Neural progenitor cell (in vitro differentiated cells): ENCODE measurements around the gene PAPOLB. TPM values are rescaled to one million over a fixed set of nuclear protein-coding genes. Genes with fewer than 3 reads are reported as not detected.

Source experiments
- DNase-seq: peaks from one replicate; pipeline ENCODE4 v3.0.0-alpha.2; 2016; ENCODE audit warnings: low spot score
- H2AFZ ChIP-seq: fragments of 200-600 bp; sonication (generic); replicated peaks from 2 replicates; pipeline ENCODE4 v1.6.1; 2016; ENCODE audit warnings: antibody characterized with exemption
- H3F3A ChIP-seq: fragments of 200-600 bp; sonication (generic); 2 replicates; pipeline ENCODE4 v1.6.1; 2016; ENCODE audit warnings: antibody characterized with exemption, low read depth
- H3K27ac ChIP-seq: fragments of 200-600 bp; sonication (generic); 2 replicates; pipeline ENCODE4 v1.5.1; 2016; ENCODE audit warnings: mild to moderate bottlenecking
- H3K27me3 ChIP-seq: fragments of 200-600 bp; sonication (generic); 2 replicates; pipeline ENCODE4 v1.6.1; 2016; ENCODE audit warnings: mild to moderate bottlenecking, moderate library complexity
- H3K36me3 ChIP-seq: fragments of 200-600 bp; sonication (generic); 2 replicates; pipeline ENCODE4 v1.5.1; 2016
- H3K4me1 ChIP-seq: fragments of 200-600 bp; sonication (generic); 2 replicates; pipeline ENCODE4 v1.6.1; 2016; ENCODE audit warnings: mixed run types
- H3K4me2 ChIP-seq: fragments of 200-600 bp; sonication (generic); 2 replicates; pipeline ENCODE4 v1.6.1; 2016
- H3K4me3 ChIP-seq: fragments of 200-600 bp; sonication (generic); 2 replicates; pipeline ENCODE4 v1.5.1; 2016
- H3K79me2 ChIP-seq: fragments of 200-600 bp; sonication (generic); 2 replicates; pipeline ENCODE4 v1.6.1; 2016; ENCODE audit warnings: low read depth
- H3K9ac ChIP-seq: fragments of 200-600 bp; sonication (generic); 2 replicates; pipeline ENCODE4 v1.6.1; 2016
- H3K9me3 ChIP-seq: fragments of 200-600 bp; sonication (generic); 2 replicates; pipeline ENCODE4 v1.5.1; 2016; ENCODE audit warnings: low read depth
- H4K20me1 ChIP-seq: fragments of 200-600 bp; sonication (generic); 2 replicates; pipeline ENCODE4 v1.6.1; 2016; ENCODE audit warnings: low read depth
- H3K27ac Mint-ChIP-seq: 3 replicates; pipeline ENCODE4 v1.8.0; 2021; ENCODE audit warnings: mixed read lengths
- H3K27me3 Mint-ChIP-seq: 2 replicates; pipeline ENCODE4 v1.8.0; 2022; ENCODE audit warnings: low read depth, mild to moderate bottlenecking, inconsistent platforms, moderate library complexity, mixed read lengths; ENCODE audit not compliant: insufficient read depth
- H3K36me3 Mint-ChIP-seq: 3 replicates; pipeline ENCODE4 v1.8.0; 2021; ENCODE audit warnings: mixed read lengths
- H3K4me1 Mint-ChIP-seq: 3 replicates; pipeline ENCODE4 v1.8.0; 2021; ENCODE audit warnings: mixed read lengths
- H3K4me3 Mint-ChIP-seq: 3 replicates; pipeline ENCODE4 v1.8.0; 2021; ENCODE audit warnings: mild to moderate bottlenecking, moderate library complexity, mixed read lengths
- H3K9me3 Mint-ChIP-seq: 3 replicates; pipeline ENCODE4 v1.8.0; 2020; ENCODE audit warnings: mixed read lengths
- EZH2 ChIP-seq: fragments of 200-600 bp; sonication (generic); IDR thresholded peaks from 2 replicates; pipeline ENCODE4 v1.6.1; 2017; ENCODE audit warnings: antibody characterized with exemption, mild to moderate bottlenecking, moderate library complexity
- EZH2phosphoT487 ChIP-seq: fragments of 200-600 bp; sonication (generic); IDR thresholded peaks from 2 replicates; pipeline ENCODE4 v1.6.1; 2017; ENCODE audit warnings: antibody characterized with exemption
- total RNA-seq: library from RNA; depleted of rRNA; stranded (reverse); fragments of >200 nt; gene quantifications from 2 replicates; pipeline ENCODE4 v1.2.3, GENCODE V29; 2015; ENCODE audit warnings: low replicate concordance
- TF ChIP-seq, protein P1 (sequence below): fragments of 200-600 bp; sonication (generic); IDR thresholded peaks from 2 replicates; pipeline ENCODE4 v1.5.1; 2017; ENCODE audit warnings: antibody characterized with exemption, mild to moderate bottlenecking

Gene PAPOLB
- total RNA-seq, 1 donor from 2014 or later, result not detected

DNA sequence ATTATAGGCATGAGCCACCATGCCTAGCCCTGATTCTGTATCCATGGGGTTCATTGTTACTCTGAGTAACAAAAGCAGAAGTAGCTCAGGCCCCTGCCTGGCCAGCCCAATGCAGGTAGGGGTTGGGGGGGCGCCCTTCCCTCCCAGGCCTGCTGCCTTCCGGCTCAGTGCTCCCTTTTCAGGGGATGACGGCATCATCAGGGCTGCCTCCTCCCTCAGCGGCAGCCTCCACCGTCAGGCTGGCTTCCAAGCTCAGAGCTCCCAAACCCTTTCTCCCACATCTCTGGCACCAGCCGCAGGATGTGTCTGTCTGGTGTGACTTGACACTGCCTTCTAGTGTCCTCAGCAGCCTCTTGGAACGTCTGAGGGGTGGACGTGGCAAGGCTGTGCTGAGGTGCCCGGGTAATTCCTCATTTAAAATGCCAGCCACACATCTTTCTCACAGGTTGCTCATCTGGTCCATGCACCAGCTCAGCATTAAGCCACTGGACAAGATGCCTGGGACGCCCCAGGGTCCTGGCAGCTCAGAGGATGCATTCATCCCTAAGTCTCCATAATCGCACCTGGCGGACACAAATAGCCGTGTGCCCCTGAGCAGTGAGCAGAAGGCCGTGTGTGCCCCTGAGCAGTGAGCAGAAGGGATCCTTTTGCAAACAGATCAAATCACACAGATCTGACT, 38.2 kb downstream of the PAPOLB start:
- H3K27ac ChIP-seq, result no peak overlapping the region
- no peaks in the 10 kb centered on the region for H3K27me3 ChIP-seq
- H3K4me1 ChIP-seq, result no peaks in the 10 kb centered on the region
- no peaks in the 10 kb centered on the region for H3K9me3 ChIP-seq
- no peak overlapping the region for H3K9ac ChIP-seq
- no peaks in the 10 kb centered on the region for H3F3A ChIP-seq
- H3K4me3 Mint-ChIP-seq, result no peak overlapping the region
- H3K27ac Mint-ChIP-seq, result peak overlapping the region; percentile 76
- peaks cover 3% of the 10 kb centered on the region for H3K4me1 Mint-ChIP-seq
- H2AFZ ChIP-seq, result no peak overlapping the region
- H3K36me3 ChIP-seq, result no peaks in the 10 kb centered on the region
- peaks cover 2% of the 10 kb centered on the region for H3K27me3 Mint-ChIP-seq
- no peak overlapping the region for H3K4me3 ChIP-seq
- H3K79me2 ChIP-seq, result no peaks in the 10 kb centered on the region
- no peak for TF ChIP-seq EZH2
- TF ChIP-seq, protein P1, sequence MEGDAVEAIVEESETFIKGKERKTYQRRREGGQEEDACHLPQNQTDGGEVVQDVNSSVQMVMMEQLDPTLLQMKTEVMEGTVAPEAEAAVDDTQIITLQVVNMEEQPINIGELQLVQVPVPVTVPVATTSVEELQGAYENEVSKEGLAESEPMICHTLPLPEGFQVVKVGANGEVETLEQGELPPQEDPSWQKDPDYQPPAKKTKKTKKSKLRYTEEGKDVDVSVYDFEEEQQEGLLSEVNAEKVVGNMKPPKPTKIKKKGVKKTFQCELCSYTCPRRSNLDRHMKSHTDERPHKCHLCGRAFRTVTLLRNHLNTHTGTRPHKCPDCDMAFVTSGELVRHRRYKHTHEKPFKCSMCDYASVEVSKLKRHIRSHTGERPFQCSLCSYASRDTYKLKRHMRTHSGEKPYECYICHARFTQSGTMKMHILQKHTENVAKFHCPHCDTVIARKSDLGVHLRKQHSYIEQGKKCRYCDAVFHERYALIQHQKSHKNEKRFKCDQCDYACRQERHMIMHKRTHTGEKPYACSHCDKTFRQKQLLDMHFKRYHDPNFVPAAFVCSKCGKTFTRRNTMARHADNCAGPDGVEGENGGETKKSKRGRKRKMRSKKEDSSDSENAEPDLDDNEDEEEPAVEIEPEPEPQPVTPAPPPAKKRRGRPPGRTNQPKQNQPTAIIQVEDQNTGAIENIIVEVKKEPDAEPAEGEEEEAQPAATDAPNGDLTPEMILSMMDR, result no peak
- no peak for TF ChIP-seq EZH2phosphoT487
- no peaks in the 10 kb centered on the region for H3K9me3 Mint-ChIP-seq
- peaks cover 4% of the 10 kb centered on the region for H3K36me3 Mint-ChIP-seq
- no peak overlapping the region for H3K4me2 ChIP-seq
- no peaks in the 10 kb centered on the region for H4K20me1 ChIP-seq
- DNase-seq, result no peak

DNA sequence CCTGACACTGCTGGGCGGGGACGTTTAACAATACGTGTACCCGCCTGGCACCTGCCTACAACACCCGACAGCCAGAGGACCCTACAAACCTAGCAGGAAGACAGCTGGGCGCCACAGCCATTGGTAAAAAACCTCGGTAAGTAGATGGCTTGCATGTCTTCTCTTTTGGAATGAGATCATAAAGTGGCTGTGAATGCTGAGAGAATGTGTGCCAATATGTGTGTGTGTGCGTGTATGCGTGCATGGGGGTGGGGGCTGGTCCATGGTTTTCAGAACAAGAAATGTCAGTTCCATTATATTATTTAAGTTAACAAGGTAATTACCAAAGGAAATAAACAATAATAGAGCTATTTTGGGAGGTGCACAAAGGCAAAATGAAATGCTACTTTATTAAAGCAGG, 39.2 kb downstream of the PAPOLB start:
- no peak for TF ChIP-seq EZH2
- TF ChIP-seq EZH2phosphoT487, result no peak
- TF ChIP-seq, protein P1, result no peak
- Histone ChIP-seq H3K36me3 (no peaks in the 10 kb centered on the region), H3F3A (no peaks in the 10 kb centered on the region), H2AFZ (no peak overlapping the region), H3K4me2 (no peak overlapping the region), H3K4me1 (no peaks in the 10 kb centered on the region), H3K27me3 (no peaks in the 10 kb centered on the region), H3K27ac (no peak overlapping the region), H4K20me1 (no peaks in the 10 kb centered on the region), H3K79me2 (no peaks in the 10 kb centered on the region), H3K9me3 (no peaks in the 10 kb centered on the region), H3K9ac (no peak overlapping the region), H3K4me3 (no peak overlapping the region)
- no peak overlapping the region for H3K27ac Mint-ChIP-seq
- H3K36me3 Mint-ChIP-seq, result no peaks in the 10 kb centered on the region
- no peaks in the 10 kb centered on the region for H3K9me3 Mint-ChIP-seq
- H3K27me3 Mint-ChIP-seq, result peaks cover 2% of the 10 kb centered on the region
- H3K4me1 Mint-ChIP-seq, result peaks cover 3% of the 10 kb centered on the region
- H3K4me3 Mint-ChIP-seq, result no peak overlapping the region
- DNase-seq, result no peak

DNA sequence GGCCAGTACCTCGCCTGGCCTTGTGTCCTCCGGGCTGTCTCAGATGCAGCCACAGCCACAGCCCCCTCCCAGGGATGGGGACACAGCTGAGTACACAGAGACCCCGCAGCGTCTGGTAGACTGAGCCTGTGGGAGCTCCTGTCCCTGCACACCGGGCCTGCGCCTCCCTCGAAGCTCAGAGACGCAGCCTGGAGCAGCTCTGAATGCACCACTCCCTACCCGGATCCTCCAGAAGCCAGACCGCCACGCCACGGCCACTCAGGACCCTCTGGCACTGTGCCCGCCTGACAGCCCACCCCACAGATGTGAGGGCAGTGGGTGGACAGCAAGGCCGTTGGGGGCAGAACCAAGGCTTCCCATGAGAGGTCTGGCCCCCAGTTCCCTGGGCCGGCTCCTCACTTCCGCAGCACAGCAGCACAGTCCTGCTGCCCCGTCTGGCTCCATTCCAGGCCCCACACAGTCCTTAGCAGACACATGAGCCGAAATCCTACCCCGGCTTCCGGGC, 40.8 kb downstream of the PAPOLB start:
- Histone ChIP-seq H3K4me1 (no peaks in the 10 kb centered on the region), H3K36me3 (no peaks in the 10 kb centered on the region), H2AFZ (no peak overlapping the region), H3K27me3 (no peaks in the 10 kb centered on the region), H3K4me3 (no peak overlapping the region), H3K79me2 (no peaks in the 10 kb centered on the region), H3K27ac (no peak overlapping the region), H3F3A (no peaks in the 10 kb centered on the region), H3K9me3 (no peaks in the 10 kb centered on the region), H3K4me2 (no peak overlapping the region), H3K9ac (no peak overlapping the region), H4K20me1 (no peaks in the 10 kb centered on the region)
- Mint-ChIP-seq H3K9me3 (no peaks in the 10 kb centered on the region), H3K4me3 (no peak overlapping the region), H3K27me3 (peaks cover 2% of the 10 kb centered on the region), H3K36me3 (no peaks in the 10 kb centered on the region), H3K27ac (no peak overlapping the region), H3K4me1 (peaks cover 3% of the 10 kb centered on the region)
- TF ChIP-seq, protein P1, result no peak
- TF ChIP-seq EZH2phosphoT487 (no peak), EZH2 (no peak)
- DNase-seq, result no peak
